IgD-negative memory B cell (primary cell): ENCODE data around the gene STRN. TPM values are rescaled to one million over a fixed set of nuclear protein-coding genes. Genes with fewer than 3 reads are reported as not detected.
A peak's percentile ranks its signal among the peaks of the same experiment; 100 is the strongest.
"Not testable (repeated sequence)": the region's sequence is repeated elsewhere in the genome, so short reads cannot be mapped to it uniquely, and the experiment has no call there.

Experiments used
- H3K27ac Mint-ChIP-seq, 3 donors: one replicate each; pipeline ENCODE4 v1.8.0; 2020 to 2022; ENCODE audit warnings: mild to moderate bottlenecking in 3 of 3, mixed read lengths in 3 of 3, moderate library complexity in 1 of 3
- H3K27me3 Mint-ChIP-seq: one replicate; pipeline ENCODE4 v1.8.0; 2021; ENCODE audit warnings: mixed read lengths
- H3K36me3 Mint-ChIP-seq: one replicate; pipeline ENCODE4 v1.8.0; 2020; ENCODE audit warnings: mild to moderate bottlenecking, mixed read lengths
- H3K4me1 Mint-ChIP-seq, 3 donors: one replicate each; pipeline ENCODE4 v1.8.0; 2020 to 2022; ENCODE audit warnings: mixed read lengths in 3 of 3, mild to moderate bottlenecking in 1 of 3
- H3K4me3 Mint-ChIP-seq, 4 donors: one replicate each; pipeline ENCODE4 v1.8.0; 2020 to 2022; ENCODE audit warnings: mild to moderate bottlenecking in 4 of 4, mixed read lengths in 4 of 4, moderate library complexity in 3 of 4
- H3K9me3 Mint-ChIP-seq, 3 donors: one replicate each; pipeline ENCODE4 v1.8.0; 2020 to 2021; ENCODE audit warnings: mixed read lengths in 3 of 3, mild to moderate bottlenecking in 1 of 3
- polyA plus RNA-seq: library from polyadenylated mRNA; unstranded; fragments of 300-500 nt; fragmentation: Illumina TruSeq; gene quantifications from one replicate; pipeline ENCODE4 v1.2.3, GENCODE V29; 2021

STRN gene
- polyA plus RNA-seq, 1 donor from 2014 or later, result 12.2 TPM

- Mint-ChIP-seq H3K9me3 (no peaks in the 10 kb centered on the region), H3K36me3 (peaks cover 7% of the 10 kb centered on the region), H3K4me1 (peaks cover 0 to 2% (median 1%) of the 10 kb centered on the region in 3 donors), H3K4me3 (no peak overlapping the region), H3K27me3 (no peaks in the 10 kb centered on the region), H3K27ac (no peak overlapping the region)
Measured at GRCh38 chr2:36904636-36905035, 61.7 kb downstream of the STRN start.

- no peaks in the 10 kb centered on the region for H3K27me3 Mint-ChIP-seq
- H3K36me3 Mint-ChIP-seq, result peaks cover 9% of the 10 kb centered on the region
- H3K4me1 Mint-ChIP-seq, result no peaks in the 10 kb centered on the region
- H3K4me3 Mint-ChIP-seq, result no peak overlapping the region
- no peak overlapping the region for H3K27ac Mint-ChIP-seq
- H3K9me3 Mint-ChIP-seq, result no peaks in the 10 kb centered on the region
Measured at GRCh38 chr2:36902385-36903120, 63.8 kb downstream of the STRN start.

DNA sequence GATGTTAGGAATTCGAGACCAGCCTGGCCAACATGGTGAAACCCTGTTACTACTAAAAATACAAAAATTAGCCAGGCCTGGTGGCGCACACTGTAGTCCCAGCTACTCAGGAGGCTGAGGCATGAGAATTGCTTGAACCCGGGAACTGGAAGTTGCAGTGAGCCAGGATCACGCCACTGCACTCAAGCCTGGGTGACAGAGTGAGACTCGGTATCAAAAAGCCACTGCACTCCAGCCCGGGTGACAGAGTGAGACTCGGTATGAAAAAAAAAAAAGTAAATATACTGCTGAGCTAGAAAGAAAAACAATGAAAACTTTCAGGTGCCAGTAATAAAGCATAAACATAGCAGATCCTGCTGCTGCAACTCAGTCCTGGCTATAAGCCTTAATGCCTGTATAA is 73.5 kb downstream of the STRN start:
- Mint-ChIP-seq H3K27me3 (no peaks in the 10 kb centered on the region), H3K9me3 (peaks cover 0 to 1% (median 0%) of the 10 kb centered on the region in 3 donors)

DNA sequence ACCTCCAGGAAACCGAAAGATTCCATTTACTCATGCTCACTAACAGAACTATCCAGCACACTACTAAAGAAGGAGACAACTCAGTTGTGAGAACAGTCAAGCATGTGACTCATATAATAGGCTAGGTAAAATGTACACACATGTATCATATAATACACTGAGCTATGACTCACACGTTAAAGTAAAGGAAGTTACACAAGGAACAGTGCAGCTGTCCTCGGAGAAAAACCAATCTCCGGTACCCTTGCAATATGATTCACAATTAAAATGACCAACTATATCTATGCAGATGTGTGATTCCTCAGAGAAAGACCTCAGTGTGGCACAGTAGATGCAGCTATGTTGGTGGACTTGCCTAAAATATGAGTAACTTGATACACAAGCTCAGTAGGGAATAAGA is 76.5 kb downstream of the STRN start:
- H3K36me3 Mint-ChIP-seq, result peaks cover 9% of the 10 kb centered on the region
- no peak overlapping the region for H3K27ac Mint-ChIP-seq
- H3K4me1 Mint-ChIP-seq, result peaks cover 0 to 3% (median 0%) of the 10 kb centered on the region in 3 donors
- no peaks in the 10 kb centered on the region for H3K27me3 Mint-ChIP-seq
- H3K9me3 Mint-ChIP-seq, result peaks cover 0 to 1% (median 0%) of the 10 kb centered on the region in 3 donors
- no peak overlapping the region for H3K4me3 Mint-ChIP-seq

More for the DNA sequence above, 73.5 kb downstream of the STRN start:
- H3K4me3 Mint-ChIP-seq, result no peak overlapping the region
- H3K36me3 Mint-ChIP-seq, result peaks cover 5% of the 10 kb centered on the region
- H3K4me1 Mint-ChIP-seq, result peaks cover 0 to 3% (median 0%) of the 10 kb centered on the region in 3 donors
- H3K27ac Mint-ChIP-seq, result no peak overlapping the region

- H3K36me3 Mint-ChIP-seq, H3K27ac Mint-ChIP-seq, H3K4me3 Mint-ChIP-seq, H3K27me3 Mint-ChIP-seq, H3K4me1 Mint-ChIP-seq, H3K9me3 Mint-ChIP-seq: not testable (repeated sequence)
Measured at GRCh38 chr2:36887095-36887494, 79.2 kb downstream of the STRN start.

DNA sequence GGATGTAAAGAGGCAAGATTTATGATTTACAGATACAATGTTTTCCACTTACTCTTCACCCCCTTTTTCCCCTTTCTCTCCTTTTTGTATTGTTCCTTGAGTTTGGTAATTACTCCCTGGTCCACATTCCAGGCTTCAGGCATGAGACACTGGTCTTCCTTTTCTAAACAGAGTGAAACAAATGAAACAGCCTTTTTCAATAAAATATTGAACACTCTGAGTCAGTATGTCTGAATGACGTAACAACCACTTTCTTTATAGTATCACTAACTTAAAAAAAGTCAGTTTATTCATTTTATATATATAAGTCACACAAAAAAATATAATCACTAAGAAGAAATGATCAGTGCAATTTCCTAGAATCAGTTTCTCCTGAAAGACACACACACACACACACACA is 79.7 kb downstream of the STRN start:
- no peak overlapping the region for H3K4me3 Mint-ChIP-seq
- no peak overlapping the region for H3K27ac Mint-ChIP-seq
- peaks cover 9% of the 10 kb centered on the region for H3K36me3 Mint-ChIP-seq
- H3K27me3 Mint-ChIP-seq, result no peaks in the 10 kb centered on the region
- peaks cover 0 to 1% (median 0%) of the 10 kb centered on the region in 3 donors for H3K9me3 Mint-ChIP-seq
- H3K4me1 Mint-ChIP-seq, result peaks cover 0 to 3% (median 0%) of the 10 kb centered on the region in 3 donors

DNA sequence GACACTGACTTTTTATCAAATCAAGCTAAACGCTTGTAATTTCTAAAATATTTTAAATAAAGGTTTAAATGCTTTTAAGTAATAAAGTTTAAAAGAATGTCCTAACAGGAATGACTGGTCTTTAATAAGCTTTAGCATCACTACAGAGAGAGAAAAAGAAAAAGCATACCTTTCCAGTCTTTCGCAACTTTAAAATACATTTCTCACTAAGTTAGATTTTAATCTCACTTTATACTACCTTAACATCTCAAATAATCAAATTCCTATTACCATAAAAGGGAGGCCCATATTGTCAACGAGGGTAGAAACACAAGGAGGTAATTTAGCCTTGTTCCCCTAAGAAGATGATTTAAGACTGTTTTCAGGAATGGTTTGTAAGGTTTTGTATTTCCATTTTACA is 80.7 kb downstream of the STRN start:
- H3K27me3 Mint-ChIP-seq, result no peaks in the 10 kb centered on the region
- H3K36me3 Mint-ChIP-seq, result peaks cover 9% of the 10 kb centered on the region
- H3K27ac Mint-ChIP-seq, result no peak overlapping the region
- H3K9me3 Mint-ChIP-seq, result peaks cover 0 to 1% (median 0%) of the 10 kb centered on the region in 3 donors
- no peak overlapping the region for H3K4me3 Mint-ChIP-seq
- peaks cover 0 to 3% (median 0%) of the 10 kb centered on the region in 3 donors for H3K4me1 Mint-ChIP-seq

- Mint-ChIP-seq H3K4me3 (no peak overlapping the region), H3K36me3 (peaks cover 8% of the 10 kb centered on the region), H3K27ac (no peak overlapping the region)
Measured at GRCh38 chr2:36882532-36882931, 83.8 kb downstream of the STRN start.

DNA sequence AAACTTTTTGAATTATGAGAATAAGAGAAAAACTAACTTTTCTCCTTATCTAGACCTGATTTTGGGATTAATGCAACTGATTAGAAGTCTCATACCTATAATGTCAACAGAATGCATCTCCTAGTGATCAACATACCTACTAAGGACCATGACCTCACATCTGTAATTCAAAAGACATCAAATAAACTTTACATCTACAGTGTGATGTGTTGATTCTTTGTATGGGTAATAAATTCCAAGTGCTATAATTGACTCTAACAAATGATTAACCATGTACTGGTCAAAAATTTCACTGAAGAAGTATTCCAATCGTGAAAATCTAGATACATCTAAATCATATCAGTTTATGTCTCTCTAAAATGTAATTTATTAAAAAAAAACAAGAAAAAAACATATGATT is 84.5 kb downstream of the STRN start:
- no peak overlapping the region for H3K27ac Mint-ChIP-seq
- no peaks in the 10 kb centered on the region for H3K27me3 Mint-ChIP-seq
- H3K4me3 Mint-ChIP-seq, result no peak overlapping the region
- no peaks in the 10 kb centered on the region for H3K4me1 Mint-ChIP-seq
- no peaks in the 10 kb centered on the region for H3K9me3 Mint-ChIP-seq
- H3K36me3 Mint-ChIP-seq, result peaks cover 8% of the 10 kb centered on the region

More at GRCh38 chr2:36882532-36882931, 83.8 kb downstream of the STRN start:
- no peaks in the 10 kb centered on the region for H3K9me3 Mint-ChIP-seq
- no peaks in the 10 kb centered on the region for H3K4me1 Mint-ChIP-seq
- H3K27me3 Mint-ChIP-seq, result no peaks in the 10 kb centered on the region

DNA sequence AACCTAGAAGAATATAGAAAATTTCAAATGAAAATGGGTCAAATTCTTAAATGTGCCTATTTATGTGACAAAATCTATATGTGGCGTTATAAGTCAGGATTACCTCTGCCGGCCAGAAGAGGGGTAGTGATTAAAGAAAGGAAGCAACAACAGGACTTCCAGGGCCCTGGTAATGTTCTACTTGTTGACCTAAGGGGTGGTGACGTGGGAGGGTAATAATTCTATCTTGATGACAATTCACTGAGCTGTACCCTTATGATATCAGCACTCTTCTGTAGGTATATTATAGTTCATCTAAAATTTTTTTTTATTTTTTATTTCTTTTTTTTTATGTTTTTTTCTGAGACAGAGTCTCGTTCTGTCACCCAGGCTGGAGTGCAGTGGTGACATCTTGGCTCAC is 87.9 kb downstream of the STRN start:
- no peak overlapping the region for H3K27ac Mint-ChIP-seq
- H3K27me3 Mint-ChIP-seq, result no peaks in the 10 kb centered on the region
- no peaks in the 10 kb centered on the region for H3K4me1 Mint-ChIP-seq
- H3K4me3 Mint-ChIP-seq, result no peak overlapping the region
- H3K9me3 Mint-ChIP-seq, result peaks cover 0 to 2% (median 0%) of the 10 kb centered on the region in 3 donors
- peaks cover 17% of the 10 kb centered on the region for H3K36me3 Mint-ChIP-seq

GRCh38 chr2:36871068-36871707 is 95.1 kb downstream of the STRN start:
- no peaks in the 10 kb centered on the region for H3K27me3 Mint-ChIP-seq
- no peaks in the 10 kb centered on the region for H3K4me1 Mint-ChIP-seq
- peaks cover 0 to 2% (median 0%) of the 10 kb centered on the region in 3 donors for H3K9me3 Mint-ChIP-seq
- H3K36me3 Mint-ChIP-seq, result peaks cover 31% of the 10 kb centered on the region
- H3K27ac Mint-ChIP-seq, result no peak overlapping the region
- no peak overlapping the region for H3K4me3 Mint-ChIP-seq

- no peaks in the 10 kb centered on the region for H3K4me1 Mint-ChIP-seq
- peaks cover 0 to under 1% (median 0%) of the 10 kb centered on the region in 3 donors for H3K9me3 Mint-ChIP-seq
- no peak overlapping the region for H3K4me3 Mint-ChIP-seq
- peaks cover 23% of the 10 kb centered on the region for H3K36me3 Mint-ChIP-seq
- no peak overlapping the region for H3K27ac Mint-ChIP-seq
- no peaks in the 10 kb centered on the region for H3K27me3 Mint-ChIP-seq
Measured at GRCh38 chr2:36869606-36870005, 96.7 kb downstream of the STRN start.

- H3K27ac Mint-ChIP-seq, result no peak overlapping the region
- no peak overlapping the region for H3K4me3 Mint-ChIP-seq
- no peaks in the 10 kb centered on the region for H3K27me3 Mint-ChIP-seq
- peaks cover 0 to 3% (median 0%) of the 10 kb centered on the region in 3 donors for H3K9me3 Mint-ChIP-seq
- peaks cover 21% of the 10 kb centered on the region for H3K36me3 Mint-ChIP-seq
- H3K4me1 Mint-ChIP-seq, result peaks cover 0 to 3% (median 0%) of the 10 kb centered on the region in 3 donors
Measured at GRCh38 chr2:36861896-36862295, 104.4 kb downstream of the STRN start.

- peaks cover 0 to 3% (median 0%) of the 10 kb centered on the region in 3 donors for H3K4me1 Mint-ChIP-seq
- peaks cover 0 to 3% (median 0%) of the 10 kb centered on the region in 3 donors for H3K9me3 Mint-ChIP-seq
- H3K4me3 Mint-ChIP-seq, result no peak overlapping the region
- H3K36me3 Mint-ChIP-seq, result peaks cover 19% of the 10 kb centered on the region
- peak overlapping the region in 1 of 3 donors; percentile 11 for H3K27ac Mint-ChIP-seq
- H3K27me3 Mint-ChIP-seq, result no peaks in the 10 kb centered on the region
Measured at GRCh38 chr2:36859366-36859792, 107.0 kb downstream of the STRN start.

GRCh38 chr2:36858551-36859365 is 107.6 kb downstream of the STRN start:
- Mint-ChIP-seq H3K36me3 (peaks cover 16% of the 10 kb centered on the region), H3K4me3 (no peak overlapping the region), H3K27me3 (no peaks in the 10 kb centered on the region), H3K9me3 (peaks cover 0 to 3% (median 0%) of the 10 kb centered on the region in 3 donors), H3K4me1 (peaks cover 0 to 3% (median 0%) of the 10 kb centered on the region in 3 donors), H3K27ac (peak overlapping the region in 2 of 3 donors; percentile 11 to 67)
